ENCODE measurements around the gene GLS.
"Not testable (repeated sequence)": the region's sequence is repeated elsewhere in the genome, so short reads cannot be mapped to it uniquely, and the experiment has no call there.

GLS gene

DNA sequence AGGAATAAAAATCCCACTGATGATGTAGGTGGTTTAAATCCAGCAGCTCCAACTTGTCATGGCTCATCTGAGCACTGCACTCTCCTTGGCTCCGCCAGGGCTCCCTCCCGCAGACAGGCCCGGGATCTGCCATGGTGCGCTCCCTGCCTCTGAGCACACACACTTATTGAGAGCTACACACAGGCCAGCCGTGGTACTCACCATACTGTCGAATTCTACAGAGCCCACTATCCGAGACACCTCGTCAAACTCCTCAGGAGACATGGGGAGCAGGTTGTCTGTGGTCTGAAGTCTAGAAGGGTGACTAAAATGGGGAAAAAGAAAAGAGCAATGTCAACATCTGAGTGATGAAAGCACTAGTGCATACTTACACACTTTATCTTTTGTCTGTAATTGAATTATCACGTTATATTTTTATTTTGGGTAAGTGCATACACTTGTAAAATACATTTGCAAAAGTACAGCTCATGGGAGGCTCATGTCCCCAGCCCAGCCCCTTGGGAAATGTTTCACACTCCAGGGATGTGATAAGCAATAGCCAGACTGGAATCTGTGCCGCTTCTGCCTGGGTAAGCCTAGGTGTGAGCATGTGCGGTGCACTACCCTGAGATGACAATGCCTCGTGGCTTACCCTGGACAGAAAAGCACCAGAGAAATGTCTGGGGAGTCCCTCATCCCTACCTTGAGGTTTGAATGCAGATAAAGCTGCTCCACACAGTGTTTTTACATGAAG lies 94.2 kb downstream of the GLS start:
- DNase-seq = no peak

DNA sequence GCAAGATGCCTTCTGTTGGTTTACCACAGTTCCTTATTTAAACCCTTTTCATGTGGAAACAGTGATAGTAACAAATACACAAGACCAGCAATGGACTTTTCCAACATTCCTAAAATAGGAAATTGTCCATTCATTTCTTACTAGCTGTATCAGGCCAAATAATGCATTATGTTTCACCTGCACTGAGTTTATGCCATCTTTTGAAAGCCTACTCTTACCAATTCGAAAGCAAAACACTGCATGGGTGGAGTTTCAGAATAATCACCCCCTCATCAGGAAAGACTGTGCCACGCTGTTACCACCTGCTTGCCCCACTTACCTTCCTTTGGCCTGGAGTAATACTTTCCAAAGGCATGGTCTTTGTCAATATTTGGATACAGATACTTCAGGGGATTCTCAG lies 95.9 kb downstream of the GLS start:
- DNase-seq = no peak

DNA sequence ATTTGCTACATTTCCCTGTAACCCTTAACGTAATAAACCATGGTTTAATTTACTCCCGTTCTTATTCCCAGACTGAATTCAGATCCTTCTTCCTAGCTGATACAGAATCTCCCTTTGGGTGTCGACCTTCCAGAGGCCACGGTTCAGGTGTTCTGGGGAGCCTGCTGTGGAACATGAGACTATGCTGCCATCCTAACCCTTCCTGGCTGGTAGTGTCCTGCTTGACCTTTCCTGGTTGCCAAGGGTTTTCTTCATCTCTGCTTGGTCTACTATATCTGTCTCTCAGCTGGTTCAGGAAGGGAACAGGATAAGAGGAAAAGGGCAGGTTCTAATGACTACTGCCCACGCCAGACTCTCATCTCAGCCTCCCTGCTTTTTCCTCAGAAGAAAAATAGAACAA lies 96.9 kb downstream of the GLS start:
- no peak for DNase-seq

DNA sequence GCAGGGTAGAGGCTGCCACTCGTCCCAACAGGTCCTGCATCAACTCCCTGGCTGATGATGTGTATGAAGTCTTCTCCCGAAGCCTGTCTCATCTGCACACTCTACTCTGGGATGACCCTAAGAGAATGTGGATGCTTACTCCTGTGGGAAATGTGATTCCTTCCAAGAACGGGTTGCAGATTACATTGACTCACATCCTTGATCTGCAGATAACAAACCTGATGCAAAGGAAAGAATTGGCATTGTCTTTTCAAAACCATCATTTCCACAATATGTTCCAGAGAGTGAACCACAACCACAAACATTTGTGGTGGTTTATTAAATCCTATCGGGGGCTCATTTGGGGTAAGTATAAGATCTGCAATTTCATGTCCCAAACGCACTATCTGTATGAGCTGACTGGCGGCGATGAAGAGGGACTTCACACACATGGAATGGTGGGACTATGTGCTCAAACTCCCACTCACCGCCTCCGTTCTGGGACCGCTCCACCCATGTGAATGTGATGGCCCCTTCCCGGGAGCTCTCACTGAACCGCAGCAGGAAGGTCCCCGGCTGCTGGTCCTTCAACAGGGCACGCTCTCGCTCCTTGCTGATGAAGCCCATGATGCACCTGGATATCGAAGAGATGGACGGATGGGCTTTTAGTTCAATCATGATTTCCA lies 97.9 kb downstream of the GLS start:
- DNase-seq = no peak

DNA sequence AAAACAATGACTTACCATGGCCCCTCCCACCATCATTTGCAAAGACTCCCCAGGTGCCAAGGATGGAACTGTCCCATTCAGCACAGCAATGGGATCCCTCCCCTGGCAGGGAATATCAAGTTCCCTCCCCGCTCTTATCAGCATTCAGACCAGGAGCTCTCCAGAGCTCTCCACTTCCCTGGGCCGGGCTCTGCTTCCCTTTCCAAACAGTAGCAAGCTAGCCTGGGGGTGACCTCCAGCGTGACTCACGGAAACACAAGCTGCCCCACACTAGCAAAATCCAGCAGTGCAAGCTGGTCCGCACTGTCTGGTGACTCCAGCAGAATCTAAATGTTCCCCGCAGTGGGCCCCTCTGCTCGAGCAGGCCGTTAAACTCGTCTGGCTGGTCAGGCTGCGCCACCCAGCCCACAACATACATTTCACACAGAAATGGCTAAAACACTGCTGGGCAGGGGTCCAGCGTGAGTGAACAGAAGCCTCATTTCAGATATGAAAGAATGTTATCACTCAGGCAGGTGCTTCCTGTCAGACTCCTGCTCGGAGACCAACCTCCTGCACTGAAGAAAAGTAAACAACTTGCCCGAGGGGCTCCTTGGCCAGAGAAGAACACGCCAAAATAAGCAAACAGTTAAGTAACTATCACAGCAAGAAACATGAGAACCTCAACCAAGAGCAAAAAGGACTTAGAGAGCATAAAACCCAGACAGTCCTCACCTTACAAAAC lies 99.4 kb downstream of the GLS start:
- peak; percentile 76 for DNase-seq

DNA sequence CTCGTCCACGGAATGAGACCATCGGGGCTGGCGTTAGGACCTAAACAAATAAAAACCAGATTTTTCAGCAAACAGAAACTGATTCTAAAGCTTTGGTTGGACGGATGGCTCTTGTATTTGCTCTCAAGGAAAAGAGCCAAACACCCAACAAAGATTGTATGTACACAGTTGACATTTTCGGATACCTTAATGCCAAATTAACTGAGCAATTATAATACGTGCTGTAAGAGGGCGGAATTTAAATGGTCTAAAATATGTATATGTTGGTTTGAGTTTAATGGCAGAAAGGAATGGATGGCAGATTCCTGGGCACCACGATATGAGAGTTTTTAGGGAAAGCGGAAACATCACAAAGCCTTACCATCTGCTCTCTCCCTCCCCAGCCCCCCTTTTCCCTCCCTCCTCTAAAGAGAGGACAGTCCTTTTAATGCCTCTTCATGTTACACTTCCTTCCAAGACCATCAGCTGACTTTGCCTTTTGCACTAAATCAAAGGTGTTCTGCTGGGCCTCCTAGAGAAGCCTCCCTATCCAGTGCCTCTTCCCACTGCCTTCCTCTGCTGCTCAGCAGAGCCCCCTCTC lies 100.1 kb downstream of the GLS start:
- peak; percentile 76 for DNase-seq

DNA sequence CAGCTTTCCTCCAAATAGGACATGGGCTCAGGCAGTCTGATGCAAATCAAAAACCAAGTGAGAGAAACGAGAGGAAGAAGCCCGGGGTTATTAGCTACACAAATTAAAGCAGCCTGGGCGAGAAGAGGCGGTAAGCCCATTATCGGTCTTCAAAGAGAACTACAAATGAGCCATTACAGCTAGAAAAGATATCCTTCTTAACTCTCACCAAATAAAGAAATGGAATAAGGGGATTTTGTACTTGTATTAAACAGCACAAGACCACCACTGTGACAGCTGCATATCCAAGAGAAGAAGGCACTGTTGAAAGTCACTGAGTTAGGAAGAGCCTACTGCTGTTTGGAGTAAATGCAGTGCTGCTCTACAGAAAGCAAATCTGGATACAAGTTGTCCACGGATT lies 100.7 kb downstream of the GLS start:
- no peak for DNase-seq

DNA sequence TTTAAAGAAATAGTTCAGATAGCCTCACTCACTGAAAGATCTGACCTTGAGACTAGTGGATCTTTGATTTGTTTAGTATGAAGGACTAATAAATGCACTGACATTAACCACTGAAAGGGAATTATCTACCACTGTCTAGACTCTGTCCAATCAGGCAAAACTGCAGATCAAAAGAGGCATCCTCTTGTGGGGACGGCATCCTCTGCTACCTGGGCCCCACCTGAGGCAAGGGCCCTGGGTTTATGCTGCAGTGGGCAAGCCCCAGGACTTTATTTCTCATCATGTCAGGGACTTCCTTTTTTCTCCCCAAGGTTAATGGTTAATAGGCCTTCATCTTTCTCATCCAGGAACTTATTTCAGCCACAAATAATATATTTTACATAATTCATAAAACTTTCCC lies 101.1 kb downstream of the GLS start:
- no peak for DNase-seq

DNA sequence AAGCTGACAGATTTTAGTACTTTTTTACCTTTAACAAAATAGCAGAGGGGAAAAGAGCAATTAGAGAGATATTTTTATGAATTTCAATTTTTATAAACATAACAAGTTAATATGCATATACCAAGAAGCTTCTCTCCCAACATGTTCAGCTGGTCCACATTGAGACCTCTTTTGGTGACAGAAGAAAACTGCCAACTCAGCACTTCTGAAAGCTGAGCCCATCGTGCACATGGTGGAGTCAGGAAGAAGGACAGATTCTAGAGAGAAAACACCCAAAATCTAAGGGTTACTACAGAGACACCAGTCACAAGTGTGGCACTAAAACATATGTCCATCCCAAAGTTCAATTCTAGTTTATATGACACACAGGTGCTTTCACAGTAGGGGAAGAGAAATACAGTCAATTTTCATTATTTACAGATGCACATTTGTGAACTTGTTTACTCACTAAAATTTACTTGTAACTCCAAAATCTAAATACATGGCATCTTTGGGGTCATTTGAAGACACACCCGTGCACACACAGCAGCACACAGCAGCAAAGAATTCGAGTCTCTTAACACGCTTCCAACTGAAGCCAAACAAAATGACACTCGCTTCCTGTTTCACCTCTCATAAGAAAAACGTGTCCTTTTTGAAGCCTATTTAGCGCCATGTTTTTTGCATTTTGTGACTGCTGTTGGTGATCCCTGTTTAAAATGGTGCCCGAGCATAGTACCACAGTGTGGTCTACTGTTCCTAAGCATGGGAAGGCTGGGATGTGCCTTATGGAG lies 101.8 kb downstream of the GLS start:
- no peak for DNase-seq

DNA sequence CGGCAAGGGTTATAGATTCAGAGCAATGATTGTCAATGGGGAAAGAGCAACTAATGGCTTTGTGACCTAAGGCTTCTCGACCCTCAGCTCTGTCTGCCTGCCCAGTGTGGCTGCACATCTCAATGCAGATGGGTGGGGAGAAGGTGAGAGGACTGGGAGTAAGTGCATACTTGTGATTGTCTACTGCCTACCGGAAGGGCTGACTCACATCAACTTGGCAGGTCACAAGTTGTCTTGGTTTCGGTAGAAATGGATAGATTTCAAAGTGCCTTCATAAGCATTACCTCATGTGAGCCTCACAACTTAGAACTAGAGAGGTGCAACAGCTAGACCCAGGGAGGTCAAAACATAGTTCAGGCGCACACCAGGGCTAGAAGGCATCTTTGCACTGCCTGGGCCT lies 104.0 kb downstream of the GLS start:
- no peak for DNase-seq

DNA sequence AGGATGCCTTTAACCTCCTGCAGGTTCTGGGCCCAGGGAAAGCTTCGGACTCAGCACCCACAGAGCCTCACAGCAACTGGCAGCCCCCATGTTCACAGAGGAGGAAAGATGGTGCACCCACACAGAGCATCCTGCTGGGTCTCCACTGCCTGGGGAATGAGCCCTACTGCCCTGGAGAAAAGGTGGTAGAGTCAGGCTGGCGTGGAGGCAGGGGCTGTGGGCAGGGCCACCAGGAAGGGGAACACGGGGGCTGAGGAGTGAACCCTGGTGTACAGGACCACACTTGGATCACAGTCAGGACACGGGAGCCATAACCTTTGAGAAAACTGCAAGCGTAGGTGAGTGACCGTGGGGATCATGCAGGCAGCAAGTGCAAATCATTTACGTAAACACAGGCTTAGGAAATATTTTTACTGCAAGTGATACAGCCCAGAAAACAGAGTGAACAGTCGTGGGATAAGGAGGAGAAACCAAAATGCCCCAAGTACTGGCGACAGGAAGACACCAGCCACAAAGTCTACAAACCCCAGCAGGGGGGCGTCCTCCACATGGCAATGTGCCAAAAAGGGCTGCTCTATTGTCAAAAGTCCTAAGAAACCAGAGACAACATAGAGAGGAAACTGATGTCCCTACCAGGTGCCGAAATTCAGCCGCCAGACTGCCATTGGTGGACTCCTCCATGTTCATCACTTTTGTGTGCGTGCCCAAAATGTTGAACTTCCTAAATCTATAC lies 105.8 kb downstream of the GLS start:
- no peak for DNase-seq

DNA sequence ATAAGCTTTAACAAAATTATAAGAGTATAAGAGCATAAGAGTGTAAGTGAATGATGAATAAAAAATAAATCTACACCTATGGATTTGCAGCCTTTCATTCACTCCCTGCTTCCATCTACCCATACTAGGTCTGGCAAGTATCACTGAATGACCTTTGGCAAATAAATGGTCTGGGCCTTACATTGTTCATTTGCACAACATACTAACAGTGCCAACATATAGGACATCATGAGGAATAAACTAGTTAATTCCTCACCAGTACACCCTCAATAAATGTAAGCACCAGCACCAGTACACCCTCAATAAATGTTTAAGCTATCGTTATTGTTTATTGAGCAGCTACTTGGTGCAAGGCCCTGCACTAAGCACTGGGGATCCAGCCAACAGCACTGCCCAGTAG lies 106.5 kb downstream of the GLS start:
- no peak for DNase-seq

DNA sequence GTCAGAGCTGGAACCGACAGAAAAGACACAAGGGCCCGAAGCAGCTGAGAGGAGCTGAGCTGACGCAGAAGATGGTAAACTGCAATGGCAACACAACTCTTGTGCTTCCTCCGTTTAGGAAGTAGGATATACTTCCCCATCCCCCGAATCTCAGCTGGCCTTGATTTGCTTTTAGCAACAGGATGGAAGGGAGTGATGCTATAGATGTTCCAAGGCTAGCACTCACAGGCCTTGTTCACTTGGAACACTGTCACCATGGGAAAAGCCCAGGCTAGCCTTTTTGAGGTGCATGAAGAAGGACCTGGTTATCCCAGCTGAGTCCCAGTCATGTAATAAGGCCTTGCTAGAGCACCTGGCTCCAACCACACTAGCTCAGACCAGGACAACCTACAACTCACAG lies 107.3 kb downstream of the GLS start:
- DNase-seq = no peak

DNA sequence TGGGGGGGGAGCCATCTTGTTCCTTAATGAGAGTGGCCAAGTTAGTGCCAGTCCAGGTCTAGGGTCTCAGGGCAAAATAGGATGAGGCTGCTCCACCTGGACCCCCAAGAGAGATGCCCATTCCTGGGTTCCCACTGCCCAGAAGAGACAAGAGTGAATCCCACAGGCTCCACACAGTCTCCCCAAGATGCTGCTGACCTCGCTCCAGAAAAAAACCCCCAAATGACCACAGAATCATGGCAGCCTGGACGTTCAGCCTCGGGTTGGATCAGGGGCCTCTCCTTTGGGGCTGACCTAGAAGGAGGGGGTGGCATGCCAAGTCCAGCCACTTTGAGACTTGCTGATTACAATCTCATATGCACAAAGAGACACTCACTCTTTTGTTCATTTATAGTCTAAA lies 108.3 kb downstream of the GLS start:
- DNase-seq = no peak

DNA sequence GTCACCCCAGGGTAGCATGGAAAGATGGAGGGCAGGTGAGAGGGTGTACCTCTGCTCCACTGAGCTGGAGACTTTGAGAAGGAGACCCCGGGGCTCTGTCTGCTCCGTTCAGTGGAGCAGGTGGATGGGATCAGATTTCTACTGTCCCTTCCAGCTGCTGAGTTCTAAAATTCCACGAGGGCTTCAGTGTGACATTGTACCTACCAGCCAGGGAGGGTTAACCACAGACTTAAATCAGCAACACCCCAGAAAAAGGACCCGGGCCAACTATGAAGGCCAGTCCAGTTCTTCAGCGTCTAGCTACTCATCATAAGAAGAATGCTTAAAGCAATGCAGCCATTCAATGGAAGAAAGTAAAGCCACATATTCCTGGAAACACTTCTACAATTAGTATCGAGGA lies 109.5 kb downstream of the GLS start:
- no peak for DNase-seq

DNA sequence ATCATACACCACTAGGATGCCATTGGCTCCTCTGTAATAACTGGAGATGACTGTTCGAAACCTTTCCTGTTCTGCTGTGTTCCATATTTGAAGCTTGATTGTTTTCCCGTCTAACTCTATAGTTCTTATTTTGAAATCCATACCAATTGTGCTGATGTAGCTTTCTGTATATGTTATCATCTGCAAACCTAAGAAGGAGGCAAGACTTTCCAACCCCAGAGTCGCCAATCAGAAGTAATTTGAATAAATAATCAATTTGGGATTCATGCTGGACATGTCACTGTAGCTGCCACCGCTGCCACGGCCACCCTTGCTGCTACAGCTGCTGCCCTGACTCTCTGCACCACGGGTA lies 112.6 kb downstream of the GLS start:
- DNase-seq = no peak

DNA sequence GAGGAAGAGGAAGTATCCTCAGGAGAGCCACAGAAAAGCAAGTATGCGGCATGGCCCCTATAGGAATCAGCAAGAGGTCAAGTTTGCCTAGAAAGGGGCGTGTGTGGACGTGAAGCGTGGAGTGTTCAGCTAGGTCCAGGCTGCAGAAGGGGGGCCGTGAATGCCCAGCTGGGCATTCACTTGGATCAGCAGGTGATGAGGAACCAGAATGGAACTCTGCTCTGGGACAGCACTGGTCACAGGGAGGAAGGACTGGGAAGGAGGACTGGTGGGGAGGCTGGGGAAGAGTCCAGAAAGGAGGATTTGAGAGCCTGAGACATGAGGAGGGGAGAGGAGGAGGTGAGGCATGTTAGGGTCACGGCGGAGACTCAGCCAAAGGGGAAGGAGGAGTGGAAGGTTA lies 113.5 kb downstream of the GLS start:
- no peak for DNase-seq

DNA sequence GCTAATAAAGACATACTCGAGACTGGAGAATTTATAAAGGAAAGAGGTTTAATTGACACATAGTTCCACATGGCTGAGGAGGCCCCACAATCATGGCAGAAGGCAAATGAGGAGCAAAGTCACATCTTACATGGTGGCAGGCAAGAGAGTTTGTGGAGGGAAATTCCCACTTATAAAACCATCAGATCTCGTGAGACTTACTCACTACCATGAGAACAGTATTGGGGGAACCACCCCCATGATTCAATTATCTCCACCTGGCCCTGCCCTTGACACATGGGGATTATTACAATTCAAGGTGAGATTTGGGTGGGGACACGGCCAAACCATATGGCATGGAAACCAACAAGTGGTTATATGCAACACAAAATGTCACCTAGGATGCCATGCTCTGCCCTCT lies 114.7 kb downstream of the GLS start:
- DNase-seq = not testable (repeated sequence)

DNA sequence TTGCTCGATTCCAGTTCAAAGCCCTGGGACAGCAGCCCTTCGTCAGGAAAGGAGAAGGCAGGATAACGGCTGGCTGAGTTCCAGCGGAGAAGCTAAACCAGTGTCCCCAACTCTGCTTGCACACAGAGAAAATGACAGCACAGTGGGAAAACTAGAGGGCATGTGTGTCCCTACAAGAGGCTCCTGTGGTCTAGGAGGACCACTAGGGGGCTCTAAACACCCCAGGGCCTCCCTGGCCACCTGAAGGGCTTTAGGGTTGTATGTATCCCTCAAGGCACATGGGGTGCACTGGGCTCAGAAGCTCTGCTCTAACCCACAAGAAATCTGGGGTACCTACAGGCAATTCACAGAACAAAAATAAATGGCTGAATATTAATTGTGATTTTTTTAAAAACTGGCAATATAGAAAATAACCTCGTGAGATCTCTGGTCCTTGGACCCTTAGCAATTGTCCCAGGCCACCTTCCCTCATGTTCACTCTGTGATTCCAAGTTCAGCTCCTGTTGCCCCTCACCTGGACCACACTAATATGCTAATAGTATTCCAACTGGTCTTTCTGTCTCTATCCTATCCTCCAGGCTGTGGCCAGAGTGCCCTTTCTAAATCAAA lies 115.8 kb downstream of the GLS start:
- peak; percentile 3 for DNase-seq

DNA sequence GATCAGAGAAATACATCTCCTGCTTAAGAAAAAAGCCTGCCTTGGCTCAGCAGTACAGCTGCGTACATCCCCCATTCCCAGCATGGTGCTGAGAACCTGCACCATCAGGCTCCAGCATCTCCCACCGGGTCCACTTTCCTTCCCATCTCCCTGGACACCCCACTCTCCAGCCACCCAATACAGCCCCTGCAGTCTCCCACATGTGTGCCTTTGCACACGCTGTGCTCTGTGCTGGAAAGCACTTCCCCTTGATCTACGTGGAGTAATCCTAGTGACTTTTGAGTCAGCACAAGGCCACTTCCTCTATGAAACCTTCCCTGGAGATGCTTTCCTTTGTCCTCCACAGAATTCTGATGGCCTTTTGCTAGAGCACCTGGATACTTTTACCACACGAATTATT lies 116.3 kb downstream of the GLS start:
- DNase-seq = no peak

DNA sequence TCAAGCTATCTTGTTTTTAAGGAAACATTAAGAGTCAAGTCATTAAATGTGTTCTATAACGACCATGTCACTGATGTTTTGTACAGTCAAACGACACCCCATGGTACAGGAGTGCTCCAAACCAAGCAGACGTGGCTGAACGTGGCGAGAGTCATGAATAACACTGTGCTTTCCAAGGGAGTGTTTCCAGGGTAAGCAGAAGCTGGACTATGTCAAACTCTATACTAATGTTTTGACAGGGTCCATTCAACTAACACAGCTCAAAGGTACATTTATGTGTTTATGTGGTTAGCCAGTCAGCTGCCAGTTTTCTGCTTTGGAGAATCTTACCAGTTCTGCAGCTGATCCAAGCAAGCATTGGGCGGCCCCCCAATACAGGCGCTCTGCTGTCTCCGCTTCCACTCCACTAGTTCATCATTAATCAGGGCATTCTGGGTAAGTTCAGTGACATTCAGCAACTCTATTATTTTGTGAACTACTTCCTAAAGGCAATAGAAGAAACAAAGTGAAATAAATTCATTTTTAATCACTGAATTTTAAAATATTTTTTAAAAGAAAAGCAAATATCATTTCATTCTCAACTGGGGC lies 117.0 kb downstream of the GLS start:
- DNase-seq = no peak

DNA sequence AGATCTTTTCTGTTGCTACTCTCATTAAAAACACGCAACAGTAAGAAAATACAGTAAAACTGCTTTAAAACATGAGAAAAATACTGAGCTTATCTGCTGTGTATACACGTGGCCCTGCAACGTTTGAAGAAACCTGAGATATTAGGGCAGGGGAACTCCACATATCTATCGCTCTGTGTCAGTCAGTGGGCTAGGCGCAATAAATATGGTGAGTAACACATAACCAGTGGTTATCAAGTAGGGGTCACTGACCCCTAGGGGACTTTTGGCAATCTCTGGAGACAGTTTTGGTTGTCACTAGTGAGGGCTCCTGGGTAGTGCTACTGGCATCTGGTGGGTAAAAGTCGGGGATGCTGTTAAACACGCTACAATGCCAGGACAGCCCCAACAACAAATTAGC lies 118.4 kb downstream of the GLS start:
- DNase-seq = no peak
